Measurements from ENCODE around the gene BMPR1A.

The BMPR1A gene

DNA sequence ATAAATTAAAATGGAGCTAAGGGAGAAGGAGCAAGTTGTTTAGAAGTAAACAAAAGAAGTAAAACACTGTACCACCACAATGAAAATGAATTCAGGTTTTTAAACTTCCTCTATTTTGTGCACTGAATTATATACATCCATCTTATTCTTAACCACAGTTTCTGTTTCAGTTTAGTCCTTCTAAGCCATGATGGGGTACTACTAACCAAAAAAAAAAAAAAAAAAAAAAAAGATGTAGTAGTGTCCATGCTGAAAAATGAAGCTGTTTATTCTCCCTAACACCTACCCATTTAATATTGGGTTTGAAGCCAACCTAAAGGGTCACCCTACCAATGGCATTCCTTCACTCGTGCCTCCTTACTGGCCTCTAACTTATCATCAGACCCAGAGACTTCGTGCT is 3.4 kb upstream of the BMPR1A start:
- DNase-seq (ENCODE audit: extremely low read depth, low read depth): no peak

DNA sequence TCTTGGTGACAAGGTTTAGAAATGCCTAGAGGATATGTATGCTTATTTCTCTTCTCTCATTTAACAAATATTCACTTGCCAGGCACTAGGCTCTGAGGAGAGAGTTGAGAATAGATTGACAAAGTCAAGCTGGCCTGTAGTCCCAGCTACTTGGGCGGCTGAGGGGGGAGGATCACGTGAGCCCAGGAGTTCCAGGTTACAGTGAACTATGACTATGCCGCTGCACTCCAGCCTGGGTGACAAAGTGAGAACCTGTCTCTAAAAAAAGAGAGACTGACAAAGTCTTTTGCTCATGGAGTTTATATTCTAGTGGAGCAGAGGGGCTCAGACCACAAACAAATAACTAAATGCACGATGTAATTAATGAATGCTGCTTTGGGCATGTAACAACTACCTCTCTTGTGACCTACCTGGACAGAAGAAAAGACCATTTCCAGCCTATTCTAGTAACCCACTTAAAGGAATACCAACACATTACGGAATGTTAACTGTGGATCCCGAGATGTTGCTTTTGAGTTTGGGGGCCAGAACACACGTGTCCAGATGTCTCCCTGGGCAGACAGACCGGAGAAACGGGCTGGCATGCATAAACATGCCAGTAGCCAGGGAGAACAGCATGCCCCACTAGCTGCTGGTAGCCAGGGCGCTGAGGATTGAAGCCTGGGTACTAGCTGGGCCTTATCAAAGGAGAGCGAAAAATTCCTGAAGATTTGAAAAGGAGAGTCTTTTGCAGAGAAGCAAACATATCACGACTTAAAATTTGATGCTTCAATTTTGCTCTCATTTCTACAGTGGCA is 2.6 kb upstream of the BMPR1A start:
- TF ChIP-seq, protein P1, sequence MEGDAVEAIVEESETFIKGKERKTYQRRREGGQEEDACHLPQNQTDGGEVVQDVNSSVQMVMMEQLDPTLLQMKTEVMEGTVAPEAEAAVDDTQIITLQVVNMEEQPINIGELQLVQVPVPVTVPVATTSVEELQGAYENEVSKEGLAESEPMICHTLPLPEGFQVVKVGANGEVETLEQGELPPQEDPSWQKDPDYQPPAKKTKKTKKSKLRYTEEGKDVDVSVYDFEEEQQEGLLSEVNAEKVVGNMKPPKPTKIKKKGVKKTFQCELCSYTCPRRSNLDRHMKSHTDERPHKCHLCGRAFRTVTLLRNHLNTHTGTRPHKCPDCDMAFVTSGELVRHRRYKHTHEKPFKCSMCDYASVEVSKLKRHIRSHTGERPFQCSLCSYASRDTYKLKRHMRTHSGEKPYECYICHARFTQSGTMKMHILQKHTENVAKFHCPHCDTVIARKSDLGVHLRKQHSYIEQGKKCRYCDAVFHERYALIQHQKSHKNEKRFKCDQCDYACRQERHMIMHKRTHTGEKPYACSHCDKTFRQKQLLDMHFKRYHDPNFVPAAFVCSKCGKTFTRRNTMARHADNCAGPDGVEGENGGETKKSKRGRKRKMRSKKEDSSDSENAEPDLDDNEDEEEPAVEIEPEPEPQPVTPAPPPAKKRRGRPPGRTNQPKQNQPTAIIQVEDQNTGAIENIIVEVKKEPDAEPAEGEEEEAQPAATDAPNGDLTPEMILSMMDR (IDR thresholded peaks at IDR 0.05; ENCODE audit: low read depth, low read length, missing control alignments): no peak
- DNase-seq (ENCODE audit: extremely low read depth, low read depth): no peak
- H3K4me3 ChIP-seq (replicated peaks; ENCODE audit: low read depth, low read length): no peak overlapping the region

More for the DNA sequence above, 3.4 kb upstream of the BMPR1A start:
- TF ChIP-seq, protein P1 (IDR thresholded peaks at IDR 0.05; ENCODE audit: low read depth, low read length, missing control alignments): no peak
- no peak overlapping the region for H3K4me3 ChIP-seq (replicated peaks; ENCODE audit: low read depth, low read length)

DNA sequence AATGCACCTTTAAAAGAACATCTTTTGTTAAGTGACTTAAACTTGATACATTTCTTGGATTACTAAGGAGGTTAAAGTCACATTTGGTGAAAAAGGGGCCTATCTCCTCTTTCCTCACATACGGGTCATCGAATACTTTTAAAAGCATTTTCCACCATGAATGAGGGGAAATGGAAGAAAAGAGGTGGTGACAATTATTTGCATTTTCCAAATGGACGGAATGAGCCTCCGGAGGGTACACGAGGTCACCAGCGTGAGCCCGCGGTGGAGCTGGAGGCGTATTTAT is 1.0 kb upstream of the BMPR1A start:
- peak overlapping the region; percentile 75 for H3K4me3 ChIP-seq (replicated peaks; ENCODE audit: low read depth, low read length)
- TF ChIP-seq, protein P1 (IDR thresholded peaks at IDR 0.05; ENCODE audit: low read depth, low read length, missing control alignments): no peak
- DNase-seq (ENCODE audit: extremely low read depth, low read depth): no peak

DNA sequence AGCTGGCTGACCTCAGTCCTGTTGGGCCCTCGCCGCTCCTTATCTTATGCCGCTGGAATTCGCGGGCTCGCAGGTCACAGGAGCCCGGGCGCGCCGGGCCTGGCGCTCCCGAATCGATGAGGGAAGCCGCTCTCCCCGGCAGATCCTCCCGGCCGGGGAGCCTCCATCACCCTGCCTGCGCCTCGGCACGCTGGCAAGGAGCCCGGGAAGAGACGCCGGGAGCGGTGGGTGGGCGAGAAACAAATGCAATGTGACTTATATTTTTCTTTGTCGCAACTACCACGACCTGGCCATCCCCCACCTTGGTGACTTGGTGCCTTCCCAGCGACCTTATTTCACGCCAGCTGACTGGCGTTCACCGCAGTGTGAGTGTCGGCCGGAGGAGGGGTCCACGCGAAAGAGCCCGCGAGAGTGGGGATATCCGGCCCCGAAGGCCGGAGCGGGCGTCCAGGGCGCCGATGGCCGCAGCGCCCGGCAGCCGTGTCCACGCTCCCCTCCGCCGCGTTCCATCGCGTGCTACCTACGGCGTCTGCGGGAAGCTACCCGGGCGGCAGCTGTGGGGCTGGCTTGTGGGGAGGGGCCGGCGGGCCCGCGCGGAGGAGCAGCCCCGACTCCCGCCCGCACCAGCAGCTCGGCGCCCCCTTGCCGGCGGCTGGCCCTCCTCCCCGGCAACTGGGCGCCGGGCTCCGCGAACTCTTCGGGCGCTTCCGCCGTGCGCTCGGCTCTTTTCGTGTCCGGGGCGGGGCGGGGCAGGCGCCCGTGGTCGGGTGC is 494 bp upstream of the BMPR1A start:
- peak; percentile 46 for DNase-seq (ENCODE audit: extremely low read depth, low read depth)
- peak overlapping the region; percentile 75 for H3K4me3 ChIP-seq (replicated peaks; ENCODE audit: low read depth, low read length)
- TF ChIP-seq, protein P1 (IDR thresholded peaks at IDR 0.05; ENCODE audit: low read depth, low read length, missing control alignments): no peak

DNA sequence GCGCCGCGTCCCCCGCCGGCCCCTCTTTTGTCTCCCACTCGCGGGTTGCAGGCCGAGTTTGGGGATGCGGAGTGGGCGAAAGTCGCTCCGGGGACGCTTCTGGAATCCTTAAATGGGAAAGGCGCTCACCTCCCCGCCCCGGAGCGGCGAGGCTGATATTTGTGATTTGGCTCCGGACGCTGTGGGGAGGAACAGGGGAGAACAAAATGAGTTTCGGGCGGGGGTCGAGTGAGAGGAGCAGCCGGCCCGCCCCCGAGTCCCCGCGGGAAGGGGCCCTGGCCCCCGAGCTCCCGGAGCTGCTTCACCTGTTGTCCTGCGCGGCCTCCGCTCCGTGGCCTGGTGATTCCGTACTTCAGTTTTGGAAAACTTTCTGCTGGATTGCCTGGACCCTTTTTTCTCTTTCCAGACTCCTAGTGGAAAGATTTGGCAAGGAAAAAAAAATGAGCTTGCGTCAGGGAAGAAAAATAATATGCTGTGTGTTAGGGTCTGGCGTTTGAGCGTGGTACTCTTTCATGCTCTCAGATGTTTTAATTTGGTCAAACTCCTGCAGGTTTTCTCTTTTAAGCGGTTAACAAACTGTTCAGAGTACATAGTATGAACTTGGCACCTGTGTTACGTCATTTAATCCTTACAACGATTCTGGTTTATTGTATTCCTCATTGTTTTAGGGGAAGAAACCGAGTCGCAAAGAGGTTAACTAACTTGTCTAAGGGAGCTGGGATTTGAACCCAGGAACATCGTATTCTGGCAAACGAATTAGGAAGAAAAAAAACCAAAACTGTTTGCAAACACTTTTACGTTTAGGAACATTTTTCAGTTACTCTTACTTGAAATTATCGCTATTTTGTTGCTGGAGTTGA is 924 bp downstream of the BMPR1A start:
- peak overlapping the region; percentile 85 for H3K4me3 ChIP-seq (replicated peaks; ENCODE audit: low read depth, low read length)
- peak; percentile 29 for DNase-seq (ENCODE audit: extremely low read depth, low read depth)
- TF ChIP-seq, protein P1 (IDR thresholded peaks at IDR 0.05; ENCODE audit: low read depth, low read length, missing control alignments): peak; percentile 22

DNA sequence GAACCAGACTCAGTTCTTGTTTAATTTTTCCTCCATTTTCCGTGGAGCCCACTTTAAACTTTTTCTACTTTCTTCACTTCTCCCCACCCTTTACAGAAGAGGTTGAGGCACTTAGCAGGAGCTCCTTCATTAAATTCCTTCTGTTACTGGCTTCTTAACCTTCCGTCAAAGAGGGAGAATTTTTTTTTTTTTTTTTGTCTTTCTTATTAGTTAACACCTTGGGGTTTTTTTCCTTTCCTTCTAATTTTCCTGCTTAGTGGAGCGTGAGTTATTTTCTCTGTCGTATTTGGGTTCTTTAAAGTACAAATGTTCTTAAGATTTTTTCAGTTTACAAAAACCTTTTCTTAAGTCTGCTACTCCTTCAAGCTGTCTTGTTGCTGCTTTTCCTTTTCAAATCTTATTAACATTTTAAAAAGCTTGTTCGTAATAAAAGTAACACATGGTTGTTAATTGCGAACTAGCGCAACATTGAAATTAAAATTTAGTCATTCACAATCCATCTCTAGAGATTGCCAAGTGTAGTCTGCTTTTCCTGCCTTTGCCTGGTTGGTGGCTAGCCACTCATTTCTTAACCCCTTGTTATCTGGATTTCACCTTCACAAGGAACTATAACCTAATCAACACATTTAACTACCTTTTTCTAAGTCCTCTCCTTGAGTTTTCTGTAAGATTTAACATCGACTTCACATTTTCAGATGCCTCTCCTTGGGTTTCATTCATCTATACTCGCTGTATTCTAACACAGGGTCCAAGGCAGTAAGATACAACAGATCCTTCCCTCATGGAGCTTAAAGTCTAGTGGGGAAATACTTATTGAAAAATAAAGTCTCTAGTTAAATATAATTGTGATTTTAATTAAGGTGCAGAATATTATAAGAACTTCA is 2.0 kb downstream of the BMPR1A start:
- DNase-seq (ENCODE audit: extremely low read depth, low read depth): no peak
- TF ChIP-seq, protein P1 (IDR thresholded peaks at IDR 0.05; ENCODE audit: low read depth, low read length, missing control alignments): no peak
- H3K4me3 ChIP-seq (replicated peaks; ENCODE audit: low read depth, low read length): peak overlapping the region; percentile 85
